ENCODE data around the gene CFAP61.

DNA sequence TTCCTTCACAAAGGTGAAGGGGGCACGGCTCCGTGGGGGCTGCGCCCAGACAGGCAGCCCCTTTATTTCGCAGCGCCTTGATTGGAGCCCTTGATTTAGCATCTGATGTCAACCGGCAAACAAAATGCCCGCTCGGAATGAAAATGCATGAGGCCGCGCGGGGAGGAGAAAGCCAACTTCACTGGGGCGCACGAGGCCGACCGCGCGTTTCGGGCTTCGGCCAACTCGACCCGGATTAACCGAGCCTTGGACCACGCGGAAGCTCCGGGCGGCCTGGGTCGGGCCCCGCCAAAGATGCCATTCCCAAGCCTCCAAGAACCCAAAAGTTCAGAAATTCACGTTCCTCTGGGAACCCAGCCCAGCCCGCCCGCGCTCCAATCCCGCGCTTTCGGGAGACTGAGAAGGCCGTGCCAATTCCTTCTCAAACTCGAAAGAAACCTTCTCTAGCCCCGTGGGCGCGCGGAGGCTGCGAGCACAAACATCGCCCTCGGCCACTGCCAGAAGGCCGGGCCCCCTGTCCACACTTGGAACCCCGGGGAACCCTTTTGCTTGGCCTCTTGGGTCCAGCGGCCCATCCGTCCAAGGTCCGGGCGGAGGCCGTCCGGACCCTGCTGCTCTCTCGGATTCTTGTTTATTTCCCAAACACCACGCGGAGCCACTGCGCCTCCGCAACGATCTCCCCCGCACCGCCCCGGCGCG is 314.7 kb downstream of the CFAP61 start:
- TF ChIP-seq, protein P1, sequence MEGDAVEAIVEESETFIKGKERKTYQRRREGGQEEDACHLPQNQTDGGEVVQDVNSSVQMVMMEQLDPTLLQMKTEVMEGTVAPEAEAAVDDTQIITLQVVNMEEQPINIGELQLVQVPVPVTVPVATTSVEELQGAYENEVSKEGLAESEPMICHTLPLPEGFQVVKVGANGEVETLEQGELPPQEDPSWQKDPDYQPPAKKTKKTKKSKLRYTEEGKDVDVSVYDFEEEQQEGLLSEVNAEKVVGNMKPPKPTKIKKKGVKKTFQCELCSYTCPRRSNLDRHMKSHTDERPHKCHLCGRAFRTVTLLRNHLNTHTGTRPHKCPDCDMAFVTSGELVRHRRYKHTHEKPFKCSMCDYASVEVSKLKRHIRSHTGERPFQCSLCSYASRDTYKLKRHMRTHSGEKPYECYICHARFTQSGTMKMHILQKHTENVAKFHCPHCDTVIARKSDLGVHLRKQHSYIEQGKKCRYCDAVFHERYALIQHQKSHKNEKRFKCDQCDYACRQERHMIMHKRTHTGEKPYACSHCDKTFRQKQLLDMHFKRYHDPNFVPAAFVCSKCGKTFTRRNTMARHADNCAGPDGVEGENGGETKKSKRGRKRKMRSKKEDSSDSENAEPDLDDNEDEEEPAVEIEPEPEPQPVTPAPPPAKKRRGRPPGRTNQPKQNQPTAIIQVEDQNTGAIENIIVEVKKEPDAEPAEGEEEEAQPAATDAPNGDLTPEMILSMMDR (conservative IDR thresholded peaks at IDR 0.05; ENCODE audit: low read depth in 2 of 2) = no peak
- TF ChIP-seq EZH2phosphoT487 (IDR thresholded peaks at IDR 0.05; ENCODE audit: unreplicated experiment) = no peak

Measured in GM23338 (cell line).